Naive thymus-derived CD4-positive, alpha-beta T cell (primary cell): ENCODE data around the gene FSTL3. TPM values are rescaled to one million over a fixed set of nuclear protein-coding genes. Genes with fewer than 3 reads are reported as not detected.

Experiments
- ATAC-seq: fragments of 150-1000 bp; cut with Tn5 transposase; 2 replicates; pipeline ENCODE4 v1.10.0; 2021; ENCODE audit warnings: mild to moderate bottlenecking, moderate library complexity
- CTCF ChIA-PET: fragments of 350-600 bp; sonication (Branson Sonifier 250); formaldehyde crosslinking; loops from one replicate; lab custom pipeline; 2021; ENCODE audit warnings: antibody characterized with exemption; lab: Charles Lee
- POLR2A ChIA-PET: fragments of 350-600 bp; sonication (Branson Sonifier 250); formaldehyde crosslinking; loops from one replicate; lab custom pipeline; 2021; ENCODE audit warnings: antibody characterized with exemption, inconsistent platforms; lab: Charles Lee
- DNase-seq, 9 donors: peaks; one replicate each; pipeline versions ENCODE4 v3.0.0 to v3.0.0-alpha.2; 2020 to 2022; ENCODE audit warnings: mixed read lengths in 1 of 9
- H3K27ac ChIP-seq: one replicate; pipeline ENCODE4 v1.7.0; 2013; ENCODE audit warnings: mild to moderate bottlenecking, low read depth, low read length, moderate library complexity
- H3K27me3 ChIP-seq, 2 donors: one replicate each; pipeline ENCODE4 v1.7.0; 2013; ENCODE audit warnings: low read length in 2 of 2, mild to moderate bottlenecking in 2 of 2, moderate library complexity in 2 of 2; ENCODE audit not compliant: control insufficient read depth in 2 of 2, insufficient read depth in 2 of 2
- H3K36me3 ChIP-seq, 3 experiments: 1 replicate in 2 of 3; 2 replicates in 1 of 3; pipeline ENCODE4 v1.7.0; 2013; ENCODE audit warnings: low read length in 3 of 3, mild to moderate bottlenecking in 3 of 3, moderate library complexity in 1 of 3; ENCODE audit not compliant: insufficient read depth in 3 of 3, control insufficient read depth in 2 of 3
- H3K4me1 ChIP-seq, 2 donors: one replicate each; pipeline ENCODE4 v1.7.0; 2013; ENCODE audit warnings: low read length in 2 of 2, mild to moderate bottlenecking in 2 of 2, moderate library complexity in 1 of 2; ENCODE audit not compliant: control insufficient read depth in 2 of 2, insufficient read depth in 2 of 2
- H3K4me3 ChIP-seq: 2 replicates; pipeline ENCODE4 v1.7.0; 2013; ENCODE audit warnings: mild to moderate bottlenecking, low read length
- H3K9me3 ChIP-seq, 3 experiments: 1 replicate in 2 of 3; 2 replicates in 1 of 3; pipeline ENCODE4 v1.7.0; 2013; ENCODE audit warnings: low read length in 3 of 3; ENCODE audit not compliant: control insufficient read depth in 2 of 3
- H3K27ac Mint-ChIP-seq, 9 donors: one replicate each; pipeline ENCODE4 v1.8.0; 2020 to 2022; ENCODE audit warnings: mixed read lengths in 9 of 9, mild to moderate bottlenecking in 8 of 9, moderate library complexity in 5 of 9, inconsistent platforms in 2 of 9
- H3K27me3 Mint-ChIP-seq, 5 donors: one replicate each; pipeline ENCODE4 v1.8.0; 2021 to 2022; ENCODE audit warnings: mixed read lengths in 5 of 5, mild to moderate bottlenecking in 1 of 5
- H3K36me3 Mint-ChIP-seq, 5 donors: one replicate each; pipeline ENCODE4 v1.8.0; 2020 to 2022; ENCODE audit warnings: mixed read lengths in 5 of 5, mild to moderate bottlenecking in 3 of 5, inconsistent platforms in 1 of 5
- H3K4me1 Mint-ChIP-seq, 7 donors: one replicate each; pipeline ENCODE4 v1.8.0; 2020 to 2022; ENCODE audit warnings: mixed read lengths in 7 of 7, mild to moderate bottlenecking in 3 of 7, inconsistent platforms in 1 of 7
- H3K4me3 Mint-ChIP-seq, 10 donors: one replicate each; pipeline ENCODE4 v1.8.0; 2020 to 2022; ENCODE audit warnings: mild to moderate bottlenecking in 10 of 10, mixed read lengths in 10 of 10, moderate library complexity in 6 of 10, inconsistent platforms in 2 of 10
- H3K9me3 Mint-ChIP-seq, 11 donors: one replicate each; pipeline ENCODE4 v1.8.0; 2020 to 2022; ENCODE audit warnings: mixed read lengths in 11 of 11, mild to moderate bottlenecking in 4 of 11, inconsistent platforms in 1 of 11, moderate library complexity in 1 of 11
- intact Hi-C, 2 donors: fragments of 100-400 bp; cut with micrococcal nuclease; formaldehyde crosslinking; loops; one replicate each; pipeline ENCODE4 v1.15.1; 2023
- polyA plus RNA-seq, 2 donors: library from polyadenylated mRNA; unstranded; fragments of 300-500 nt; fragmentation: Illumina TruSeq; gene quantifications; one replicate each; pipeline ENCODE4 v1.2.3, GENCODE V29; 2021
- total RNA-seq, 6 experiments: library from RNA in 5 of 6; stranded (reverse) in 5 of 6; gene quantifications; 1 replicate in 5 of 6; 2 replicates in 1 of 6; pipeline ENCODE4 v1.2.3 and lab custom pipeline; 2021 to 2026

The FSTL3 gene
- total and polyA plus RNA-seq, 7 experiments from 2014 or later = 2.7 to 6.4 (median 4.7) TPM

DNA sequence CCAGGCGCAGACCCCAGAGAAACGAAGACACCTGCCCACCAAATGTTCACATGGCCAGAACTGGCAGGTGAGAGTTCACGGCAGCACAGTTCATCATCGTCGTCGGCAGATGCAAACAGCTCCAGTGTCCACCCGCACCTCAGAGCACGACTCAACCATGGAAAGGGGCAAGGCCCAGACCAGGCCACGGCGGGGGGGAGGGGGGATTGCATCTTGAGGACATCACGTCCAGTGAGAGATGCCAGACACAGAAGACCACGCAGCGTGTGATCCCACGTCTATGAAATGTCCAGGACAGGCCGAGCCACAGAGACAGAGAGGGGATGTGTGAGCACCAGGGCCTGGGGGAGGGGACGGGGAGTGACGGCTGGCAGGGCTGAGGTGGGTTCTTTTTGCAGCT lies 20.5 kb upstream of the FSTL3 start:
- H3K4me3 ChIP-seq = no peak overlapping the region
- Mint-ChIP-seq H3K4me3 (peak overlapping the region in 3 of 10 donors; percentile 25 to 64 (median 52)), H3K36me3 (peaks cover 0 to 7% (median 0%) of the 10 kb centered on the region in 5 donors), H3K27me3 (no peaks in the 10 kb centered on the region), H3K27ac (peak overlapping the region in 7 of 9 donors; percentile 22 to 86 (median 65)), H3K4me1 (peaks cover 13 to 65% (median 31%) of the 10 kb centered on the region in 7 donors), H3K9me3 (no peaks in the 10 kb centered on the region)
- H3K27me3 ChIP-seq = no peaks in the 10 kb centered on the region
- ATAC-seq = no peak
- H3K36me3 ChIP-seq = peaks cover 0 to 84% (median 20%) of the 10 kb centered on the region in 3 experiments
- intact Hi-C loops = no loop called here
- peaks cover 41 to 48% of the 10 kb centered on the region in 2 donors for H3K4me1 ChIP-seq
- CTCF ChIA-PET = no interaction called here
- POLR2A ChIA-PET = interaction anchor here (0.7 to 1.2 kb wide), 3 partner anchors 14 to 45 kb away, joined by 3 read pairs; no protein-coding TSS in a partner anchor
- H3K27ac ChIP-seq = no peak overlapping the region
- DNase-seq = no peak
- H3K9me3 ChIP-seq = no peaks in the 10 kb centered on the region

DNA sequence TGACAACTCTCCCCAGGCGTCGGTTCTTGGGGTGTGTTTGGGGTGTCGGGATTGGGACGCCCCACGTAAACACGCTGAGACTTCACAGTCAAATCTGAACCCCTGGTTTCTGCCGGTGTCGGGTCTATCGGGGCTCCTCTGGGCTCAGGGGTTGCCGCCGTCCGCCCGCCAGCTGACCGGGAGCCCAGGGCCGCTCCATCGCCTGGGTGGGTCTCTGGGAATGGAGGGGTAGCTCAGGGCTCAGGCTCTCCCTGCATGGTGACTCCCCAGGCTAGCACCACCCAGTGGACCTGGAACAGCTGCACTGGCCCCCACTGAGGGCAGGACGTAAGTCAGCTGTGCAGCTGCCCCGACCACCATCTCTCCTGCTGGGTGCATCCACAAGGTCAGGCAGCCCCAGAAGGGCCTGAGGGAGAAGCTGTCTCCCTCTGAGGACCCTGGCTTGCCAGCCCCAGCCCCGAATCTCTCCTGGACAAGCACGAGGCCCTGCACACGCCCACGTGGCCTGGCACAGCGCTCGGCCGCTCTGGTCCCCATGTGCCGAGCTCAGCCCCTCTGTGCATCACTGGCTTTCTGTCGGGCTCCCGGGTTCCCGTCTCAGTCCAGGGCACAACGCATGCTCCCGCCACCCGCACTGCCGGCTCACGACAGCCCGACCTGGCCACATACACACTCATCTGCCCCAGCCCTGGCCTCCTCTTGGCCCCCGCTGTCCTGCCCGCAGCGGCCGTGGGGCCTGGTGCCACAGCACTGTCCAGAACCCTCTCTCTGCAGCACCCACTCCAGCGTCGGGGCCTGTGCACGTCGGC lies 19.2 kb upstream of the FSTL3 start:
- DNase-seq (no peak), ATAC-seq (no peak)
- Mint-ChIP-seq H3K27ac (peak overlapping the region in 5 of 9 donors; percentile 16 to 86 (median 69)), H3K27me3 (no peaks in the 10 kb centered on the region), H3K9me3 (peaks cover 0 to 3% (median 0%) of the 10 kb centered on the region in 11 donors), H3K4me3 (peak overlapping the region in 3 of 10 donors; percentile 48 to 95 (median 52)), H3K4me1 (peaks cover 21 to 67% (median 36%) of the 10 kb centered on the region in 7 donors), H3K36me3 (peaks cover 0 to 8% (median 0%) of the 10 kb centered on the region in 5 donors)
- H3K4me3 ChIP-seq = no peak overlapping the region
- H3K27me3 ChIP-seq = no peaks in the 10 kb centered on the region
- no peaks in the 10 kb centered on the region for H3K9me3 ChIP-seq
- peak overlapping the region; percentile 19 for H3K27ac ChIP-seq
- CTCF ChIA-PET = interaction anchor here (1.4 kb wide), 1 partner anchor 23 kb away, joined by 3 read pairs; no protein-coding TSS in a partner anchor
- H3K4me1 ChIP-seq = peaks cover 41 to 48% of the 10 kb centered on the region in 2 donors
- POLR2A ChIA-PET = no interaction called here
- peaks cover 0 to 78% (median 17%) of the 10 kb centered on the region in 3 experiments for H3K36me3 ChIP-seq
- intact Hi-C loops = no loop called here

DNA sequence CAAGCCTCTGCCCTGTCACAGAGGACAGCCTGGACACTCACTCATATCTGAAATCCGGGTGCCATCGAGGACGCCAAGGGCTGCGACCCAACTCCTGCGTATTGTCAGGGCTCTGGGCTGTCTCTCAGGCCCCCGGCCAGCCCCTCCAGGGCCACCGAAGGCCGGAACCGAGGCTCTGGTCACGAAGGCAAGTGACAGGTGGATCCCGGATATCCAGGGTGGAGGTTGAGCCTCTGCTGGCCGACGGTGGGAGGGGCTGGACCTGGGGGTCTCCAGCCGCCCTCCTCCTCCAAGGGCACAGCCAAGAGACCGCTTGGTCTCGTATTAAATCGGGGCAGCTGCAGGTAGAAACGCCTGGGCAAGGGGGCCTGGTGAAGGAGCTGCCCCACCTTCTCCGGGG lies 18.6 kb upstream of the FSTL3 start:
- CTCF ChIA-PET = no interaction called here
- H3K27ac ChIP-seq = peak overlapping the region; percentile 19
- peaks cover 41 to 48% of the 10 kb centered on the region in 2 donors for H3K4me1 ChIP-seq

DNA sequence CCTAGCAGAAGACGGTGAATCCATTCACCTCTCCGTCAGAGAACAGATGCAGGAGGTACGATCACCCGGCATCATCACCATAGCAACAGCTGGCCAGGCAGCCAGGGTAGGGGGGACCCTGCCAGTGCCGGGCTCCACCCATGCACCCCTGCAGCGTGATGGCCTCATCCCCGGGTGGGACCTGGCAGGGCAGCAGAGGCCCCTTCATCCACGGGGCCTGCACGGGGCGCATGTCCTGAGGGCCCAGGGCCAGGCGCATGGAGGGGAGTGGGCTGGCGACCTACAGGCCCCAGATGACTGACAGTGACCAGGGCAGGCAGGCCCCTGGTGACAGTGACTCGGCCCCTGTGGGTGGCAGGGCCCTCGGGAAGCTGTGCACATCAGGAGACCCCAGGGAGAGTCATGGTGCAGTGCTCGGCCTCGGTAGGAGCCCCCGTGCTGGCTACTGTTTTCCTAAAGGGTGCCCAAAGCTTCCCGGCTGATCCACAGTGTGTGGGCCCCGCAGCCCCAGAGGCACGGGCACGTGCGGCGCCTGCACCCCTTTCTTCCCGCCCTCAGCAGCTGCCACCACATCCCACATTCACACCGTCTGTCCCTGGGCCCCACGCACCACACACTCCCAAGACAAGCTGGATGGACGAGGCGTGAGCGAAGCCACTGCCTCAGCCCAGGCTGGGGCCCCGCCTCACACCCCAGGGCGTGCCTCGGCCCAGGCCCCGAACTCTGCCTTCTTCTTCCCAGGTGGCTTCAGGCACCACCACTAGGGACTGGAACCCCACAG lies 17.9 kb upstream of the FSTL3 start:
- Mint-ChIP-seq H3K27me3 (no peaks in the 10 kb centered on the region), H3K9me3 (peaks cover 0 to 3% (median 0%) of the 10 kb centered on the region in 11 donors), H3K4me1 (peaks cover 21 to 65% (median 36%) of the 10 kb centered on the region in 7 donors), H3K27ac (peak overlapping the region in 3 of 9 donors; percentile 17 to 74 (median 42)), H3K36me3 (peaks cover 0 to 8% (median 0%) of the 10 kb centered on the region in 5 donors), H3K4me3 (peak overlapping the region in 7 of 10 donors; percentile 12 to 95 (median 45))
- DNase-seq (no peak), ATAC-seq (no peak)
- H3K9me3 ChIP-seq = no peaks in the 10 kb centered on the region
- intact Hi-C loops = no loop called here
- H3K27me3 ChIP-seq = no peaks in the 10 kb centered on the region
- CTCF ChIA-PET = no interaction called here
- POLR2A ChIA-PET = no interaction called here
- H3K4me3 ChIP-seq = no peak overlapping the region
- H3K27ac ChIP-seq = peak overlapping the region; percentile 96
- peaks cover 41 to 49% of the 10 kb centered on the region in 2 donors for H3K4me1 ChIP-seq
- peaks cover 0 to 73% (median 6%) of the 10 kb centered on the region in 3 experiments for H3K36me3 ChIP-seq

More for the DNA sequence above, 18.6 kb upstream of the FSTL3 start:
- no peak for DNase-seq
- POLR2A ChIA-PET = no interaction called here
- intact Hi-C loops = no loop called here
- no peak for ATAC-seq
- peaks cover 0 to 77% (median 11%) of the 10 kb centered on the region in 3 experiments for H3K36me3 ChIP-seq
- peak overlapping the region in 2 of 10 donors; percentile 55 to 95 for H3K4me3 Mint-ChIP-seq
- H3K9me3 Mint-ChIP-seq = peaks cover 0 to 3% (median 0%) of the 10 kb centered on the region in 11 donors
- H3K4me3 ChIP-seq = no peak overlapping the region
- H3K27ac Mint-ChIP-seq = peak overlapping the region in 2 of 9 donors; percentile 38
- peaks cover 21 to 67% (median 36%) of the 10 kb centered on the region in 7 donors for H3K4me1 Mint-ChIP-seq
- no peaks in the 10 kb centered on the region for H3K27me3 ChIP-seq
- no peaks in the 10 kb centered on the region for H3K9me3 ChIP-seq
- H3K27me3 Mint-ChIP-seq = no peaks in the 10 kb centered on the region
- H3K36me3 Mint-ChIP-seq = peaks cover 0 to 8% (median 0%) of the 10 kb centered on the region in 5 donors

DNA sequence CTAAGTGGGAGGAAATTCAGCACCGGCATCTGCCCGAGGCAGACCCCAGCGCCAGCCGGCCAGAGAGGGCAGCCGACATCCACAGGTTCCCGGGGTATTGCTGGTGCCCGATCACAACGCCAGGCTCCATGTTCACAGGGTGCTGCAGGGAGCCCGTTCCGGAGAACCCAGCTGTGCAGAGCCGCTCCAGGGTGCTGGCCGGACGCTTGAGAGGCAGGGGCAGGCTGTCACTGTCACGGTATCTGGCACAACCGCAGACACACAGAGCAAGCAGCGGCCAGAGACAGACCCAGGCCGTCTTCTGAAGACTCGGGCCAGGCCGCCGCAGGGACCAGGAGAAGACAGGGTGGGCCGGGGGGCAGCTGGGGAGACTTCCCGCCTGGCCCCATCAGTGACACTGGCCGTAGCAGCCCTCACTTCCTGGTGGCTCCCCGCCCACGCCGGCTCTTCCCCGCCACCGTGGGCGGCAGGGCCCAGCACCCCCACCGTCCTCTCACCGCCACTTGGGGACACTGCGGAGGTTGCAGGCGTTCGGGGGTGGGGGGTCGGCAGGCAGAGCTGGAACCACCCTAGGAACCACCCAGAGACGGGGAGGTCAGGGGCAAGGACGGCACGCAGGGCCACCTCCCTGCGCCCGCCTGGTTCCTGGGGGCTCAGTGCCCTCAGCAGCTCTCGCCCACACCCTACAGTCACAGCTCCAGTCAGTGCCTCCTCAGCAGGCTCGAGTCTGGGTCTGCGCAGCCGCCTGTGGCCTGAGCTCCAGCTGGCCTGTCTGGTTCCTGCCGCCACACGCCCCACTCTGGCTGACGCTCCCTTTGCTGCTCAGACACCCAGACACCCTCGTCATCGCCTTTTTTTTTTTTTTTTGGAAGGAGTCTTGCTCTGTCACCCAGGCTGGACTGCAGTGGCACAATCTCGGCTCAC lies 17.0 kb upstream of the FSTL3 start:
- peak overlapping the region; percentile 48 to 99 (median 97) for H3K4me3 Mint-ChIP-seq
- peaks cover 0 to 8% (median 0%) of the 10 kb centered on the region in 5 donors for H3K36me3 Mint-ChIP-seq
- peak overlapping the region; percentile 92 for H3K4me3 ChIP-seq
- ATAC-seq (peak; percentile 18), DNase-seq (peak in 1 of 9 donors; percentile 39)
- H3K36me3 ChIP-seq = peaks cover 0 to 64% (median 4%) of the 10 kb centered on the region in 3 experiments
- H3K9me3 ChIP-seq = no peaks in the 10 kb centered on the region
- H3K9me3 Mint-ChIP-seq = peaks cover 0 to 3% (median 0%) of the 10 kb centered on the region in 11 donors
- intact Hi-C loops = no loop called here
- POLR2A ChIA-PET = no interaction called here
- peak overlapping the region in 8 of 9 donors; percentile 52 to 98 (median 94) for H3K27ac Mint-ChIP-seq
- peaks cover 47 to 52% of the 10 kb centered on the region in 2 donors for H3K4me1 ChIP-seq
- CTCF ChIA-PET = interaction anchor here (0.6 to 1.2 kb wide), 4 partner anchors 9 to 1024 kb away, joined by 3 to 9 read pairs (median 4); no protein-coding TSS in a partner anchor
- H3K4me1 Mint-ChIP-seq = peaks cover 21 to 64% (median 36%) of the 10 kb centered on the region in 7 donors
- no peaks in the 10 kb centered on the region for H3K27me3 ChIP-seq
- no peaks in the 10 kb centered on the region for H3K27me3 Mint-ChIP-seq
- H3K27ac ChIP-seq = peak overlapping the region; percentile 96
